ENCODE measurements around the gene SH3PXD2A.
"Not testable (repeated sequence)": the region's sequence is repeated elsewhere in the genome, so short reads cannot be mapped to it uniquely, and the experiment has no call there.

Gene SH3PXD2A

GRCh38 chr10:103679096-103679790 lies 176.1 kb downstream of the SH3PXD2A start:
- DNase-seq: no peak

- DNase-seq: peak; percentile 82
Measured at GRCh38 chr10:103678178-103678526, 177.2 kb downstream of the SH3PXD2A start.

GRCh38 chr10:103677486-103678177 lies 177.7 kb downstream of the SH3PXD2A start:
- no peak for DNase-seq

GRCh38 chr10:103676851-103677417 lies 178.4 kb downstream of the SH3PXD2A start:
- DNase-seq: no peak

GRCh38 chr10:103676058-103676785 lies 179.2 kb downstream of the SH3PXD2A start:
- no peak for DNase-seq

- no peak for DNase-seq
Measured at GRCh38 chr10:103673606-103674005, 181.8 kb downstream of the SH3PXD2A start.

- DNase-seq: no peak
Measured at GRCh38 chr10:103672345-103672744, 183.0 kb downstream of the SH3PXD2A start.

- DNase-seq: no peak
Measured at GRCh38 chr10:103671126-103671895, 184.1 kb downstream of the SH3PXD2A start.

GRCh38 chr10:103669944-103670343 lies 185.4 kb downstream of the SH3PXD2A start:
- no peak for DNase-seq

GRCh38 chr10:103669243-103669929 lies 186.0 kb downstream of the SH3PXD2A start:
- DNase-seq: no peak

GRCh38 chr10:103668351-103669242 lies 186.8 kb downstream of the SH3PXD2A start:
- DNase-seq: peak; percentile 30

GRCh38 chr10:103667356-103667755 lies 188.0 kb downstream of the SH3PXD2A start:
- no peak for DNase-seq

- no peak for DNase-seq
Measured at GRCh38 chr10:103666762-103667150, 188.6 kb downstream of the SH3PXD2A start.

- no peak for DNase-seq
Measured at GRCh38 chr10:103666087-103666761, 189.2 kb downstream of the SH3PXD2A start.

- no peak for DNase-seq
Measured at GRCh38 chr10:103665162-103665889, 190.1 kb downstream of the SH3PXD2A start.

GRCh38 chr10:103663802-103664201 lies 191.6 kb downstream of the SH3PXD2A start:
- DNase-seq: no peak

- no peak for DNase-seq
Measured at GRCh38 chr10:103663236-103663635, 192.1 kb downstream of the SH3PXD2A start.

- not testable (repeated sequence) for DNase-seq
Measured at GRCh38 chr10:103662704-103663103, 192.7 kb downstream of the SH3PXD2A start.

GRCh38 chr10:103661198-103661950 lies 194.0 kb downstream of the SH3PXD2A start:
- DNase-seq: peak; percentile 58
